ENCODE results near the gene PTPRCAP. TPM values are rescaled to one million over a fixed set of nuclear protein-coding genes. Genes with fewer than 3 reads are reported as not detected.

PTPRCAP gene
- total and polyA plus RNA-seq, 9 of the 15 experiments (the other 6 are each of a cell fraction or from before 2014, with no cell fraction given): 0.22 to 2.0 (median 1.1) TPM; not detected in 4

DNA sequence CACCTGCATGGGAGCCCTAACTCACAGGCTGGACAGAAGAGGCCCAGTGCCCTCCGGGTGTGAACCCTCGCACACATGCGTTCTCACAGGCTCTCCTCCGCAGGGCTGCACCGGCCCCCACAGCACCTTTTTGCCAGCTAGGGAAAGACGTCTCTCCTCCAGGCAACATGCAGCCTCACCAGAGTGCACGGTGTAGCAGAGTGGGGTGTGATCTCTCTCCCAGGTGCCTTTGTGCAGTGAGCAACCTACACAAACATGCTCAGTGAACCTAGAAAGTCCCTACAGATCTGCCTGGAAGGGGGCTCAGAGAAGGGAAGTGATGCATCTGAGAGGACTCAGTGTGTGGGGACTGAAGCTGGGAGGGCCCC lies 25.7 kb downstream of the PTPRCAP start (continued):
- TF ChIP-seq NR2C2 (CRISPR knock-in tag; IDR thresholded peaks at IDR 0.05) (no peak), NR2C2 (tag; IDR thresholded peaks at IDR 0.05) (no peak), U2AF1 (optimal IDR thresholded peaks at IDR 0.05; ENCODE audit: low read depth, low read length) (no peak), GABPB2 (CRISPR knock-in tag; conservative IDR thresholded peaks at IDR 0.05) (no peak), SPI1 (IDR thresholded peaks at IDR 0.05; ENCODE audit: borderline replicate concordance, low read depth, low read length) (no peak), CREBBP (IDR thresholded peaks at IDR 0.05; ENCODE audit: low read depth, low read length) (no peak), EHMT2 (IDR thresholded peaks at IDR 0.05) (no peak), SMAD4 (CRISPR knock-in tag; conservative IDR thresholded peaks at IDR 0.05) (no peak), TCF3 (CRISPR knock-in tag; IDR thresholded peaks at IDR 0.05) (0 out of 2 replicates have a peak, but pooled peaks have one; percentile 16)
- TF ChIP-seq, protein P1, sequence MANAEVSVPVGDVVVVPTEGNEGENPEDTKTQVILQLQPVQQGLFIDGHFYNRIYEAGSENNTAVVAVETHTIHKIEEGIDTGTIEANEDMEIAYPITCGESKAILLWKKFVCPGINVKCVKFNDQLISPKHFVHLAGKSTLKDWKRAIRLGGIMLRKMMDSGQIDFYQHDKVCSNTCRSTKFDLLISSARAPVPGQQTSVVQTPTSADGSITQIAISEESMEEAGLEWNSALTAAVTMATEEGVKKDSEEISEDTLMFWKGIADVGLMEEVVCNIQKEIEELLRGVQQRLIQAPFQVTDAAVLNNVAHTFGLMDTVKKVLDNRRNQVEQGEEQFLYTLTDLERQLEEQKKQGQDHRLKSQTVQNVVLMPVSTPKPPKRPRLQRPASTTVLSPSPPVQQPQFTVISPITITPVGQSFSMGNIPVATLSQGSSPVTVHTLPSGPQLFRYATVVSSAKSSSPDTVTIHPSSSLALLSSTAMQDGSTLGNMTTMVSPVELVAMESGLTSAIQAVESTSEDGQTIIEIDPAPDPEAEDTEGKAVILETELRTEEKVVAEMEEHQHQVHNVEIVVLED (CRISPR knock-in tag; IDR thresholded peaks at IDR 0.05): no peak
- TF ChIP-seq, protein P2, sequence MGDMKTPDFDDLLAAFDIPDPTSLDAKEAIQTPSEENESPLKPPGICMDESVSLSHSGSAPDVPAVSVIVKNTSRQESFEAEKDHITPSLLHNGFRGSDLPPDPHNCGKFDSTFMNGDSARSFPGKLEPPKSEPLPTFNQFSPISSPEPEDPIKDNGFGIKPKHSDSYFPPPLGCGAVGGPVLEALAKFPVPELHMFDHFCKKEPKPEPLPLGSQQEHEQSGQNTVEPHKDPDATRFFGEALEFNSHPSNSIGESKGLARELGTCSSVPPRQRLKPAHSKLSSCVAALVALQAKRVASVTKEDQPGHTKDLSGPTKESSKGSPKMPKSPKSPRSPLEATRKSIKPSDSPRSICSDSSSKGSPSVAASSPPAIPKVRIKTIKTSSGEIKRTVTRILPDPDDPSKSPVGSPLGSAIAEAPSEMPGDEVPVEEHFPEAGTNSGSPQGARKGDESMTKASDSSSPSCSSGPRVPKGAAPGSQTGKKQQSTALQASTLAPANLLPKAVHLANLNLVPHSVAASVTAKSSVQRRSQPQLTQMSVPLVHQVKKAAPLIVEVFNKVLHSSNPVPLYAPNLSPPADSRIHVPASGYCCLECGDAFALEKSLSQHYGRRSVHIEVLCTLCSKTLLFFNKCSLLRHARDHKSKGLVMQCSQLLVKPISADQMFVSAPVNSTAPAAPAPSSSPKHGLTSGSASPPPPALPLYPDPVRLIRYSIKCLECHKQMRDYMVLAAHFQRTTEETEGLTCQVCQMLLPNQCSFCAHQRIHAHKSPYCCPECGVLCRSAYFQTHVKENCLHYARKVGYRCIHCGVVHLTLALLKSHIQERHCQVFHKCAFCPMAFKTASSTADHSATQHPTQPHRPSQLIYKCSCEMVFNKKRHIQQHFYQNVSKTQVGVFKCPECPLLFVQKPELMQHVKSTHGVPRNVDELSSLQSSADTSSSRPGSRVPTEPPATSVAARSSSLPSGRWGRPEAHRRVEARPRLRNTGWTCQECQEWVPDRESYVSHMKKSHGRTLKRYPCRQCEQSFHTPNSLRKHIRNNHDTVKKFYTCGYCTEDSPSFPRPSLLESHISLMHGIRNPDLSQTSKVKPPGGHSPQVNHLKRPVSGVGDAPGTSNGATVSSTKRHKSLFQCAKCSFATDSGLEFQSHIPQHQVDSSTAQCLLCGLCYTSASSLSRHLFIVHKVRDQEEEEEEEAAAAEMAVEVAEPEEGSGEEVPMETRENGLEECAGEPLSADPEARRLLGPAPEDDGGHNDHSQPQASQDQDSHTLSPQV (IDR thresholded peaks at IDR 0.05): no peak
